Aorta (tissue), 5 donors: ENCODE results near the gene NET1. TPM values are rescaled to one million over a fixed set of nuclear protein-coding genes. Genes with fewer than 3 reads are reported as not detected.

Source experiments
- ATAC-seq: fragments of 200-7000 bp; cut with Tn5 transposase; one replicate; pipeline ENCODE4 v1.9.1; 2022; ENCODE audit warnings: moderate library complexity; ENCODE audit not compliant: low FRiP score
- DNase-seq, 2 donors: peaks; one replicate each; pipeline ENCODE4 v3.0.0-alpha.2; 2020
- H3K27ac ChIP-seq, 2 donors: one replicate each; pipeline ENCODE4 v1.5.1; 2013; ENCODE audit warnings: low read length in 2 of 2, mild to moderate bottlenecking in 2 of 2, moderate library complexity in 2 of 2, control low read depth in 1 of 2, inconsistent platforms in 1 of 2, low read depth in 1 of 2
- H3K27me3 ChIP-seq, 2 donors: one replicate each; pipeline ENCODE4 v1.6.1; 2013; ENCODE audit warnings: control low read depth in 1 of 2, low read length in 1 of 2, mild to moderate bottlenecking in 1 of 2, moderate library complexity in 1 of 2; ENCODE audit not compliant: insufficient read depth in 2 of 2, control insufficient read depth in 1 of 2
- H3K36me3 ChIP-seq, 2 donors: one replicate each; pipeline ENCODE4 v1.6.1; 2013; ENCODE audit warnings: control low read depth in 1 of 2, low read length in 1 of 2, mild to moderate bottlenecking in 1 of 2; ENCODE audit not compliant: insufficient read depth in 2 of 2, control insufficient read depth in 1 of 2
- H3K4me1 ChIP-seq, 2 donors: one replicate each; pipeline ENCODE4 v1.6.1; 2013; ENCODE audit warnings: low read length in 2 of 2, control low read depth in 1 of 2, mild to moderate bottlenecking in 1 of 2, moderate library complexity in 1 of 2; ENCODE audit not compliant: insufficient read depth in 2 of 2, control insufficient read depth in 1 of 2
- H3K4me3 ChIP-seq, 2 donors: one replicate each; pipeline ENCODE4 v1.5.1; 2013; ENCODE audit warnings: low read length in 2 of 2, control low read depth in 1 of 2, mild to moderate bottlenecking in 1 of 2
- H3K9me3 ChIP-seq: one replicate; pipeline ENCODE4 v1.6.1; 2013; ENCODE audit warnings: mild to moderate bottlenecking, low read length; ENCODE audit not compliant: control insufficient read depth
- WGBS, 2 donors: extraction: QIAGEN DNeasy Blood & Tissue Kit; methylation state at CpG; one replicate each; pipeline ENCODE4 v1.1.7; 2013; 5-methylcytosine and 5-hydroxymethylcytosine counted together
- intact Hi-C, 2 donors: fragments of 100-400 bp; cut with DNase I; formaldehyde crosslinking; loops; one replicate each; pipeline versions ENCODE4 v1.14.2 to v1.15.0; 2022
- polyA plus RNA-seq, 2 donors: library from polyadenylated mRNA; stranded (reverse); fragments of 200-250 nt; gene quantifications; one replicate each; pipeline ENCODE4 v1.2.3, GENCODE V29; 2013
- total RNA-seq, 2 donors: library from RNA; stranded (reverse); fragmentation: NEBNext Ultra II Directional; extraction: Animal tissue kit (Norgen Biotek cat#: 25700); gene quantifications; one replicate each; pipeline ENCODE4 v1.2.1, GENCODE V29; 2021
- donor health status: healthy with polysubstance abuse.
- donor health status: Bipolar disorder and iron deficiency.
- donor health status: DM: no; HTN: no; CAD: no.
- donor health status: DM: no; HTN: no; CAD: no.
- donor health status: DM: yes; HTN: yes; CAD: no.

The NET1 gene
- total and polyA plus RNA-seq, 4 donors: 76.2 to 451 (median 253) TPM

DNA sequence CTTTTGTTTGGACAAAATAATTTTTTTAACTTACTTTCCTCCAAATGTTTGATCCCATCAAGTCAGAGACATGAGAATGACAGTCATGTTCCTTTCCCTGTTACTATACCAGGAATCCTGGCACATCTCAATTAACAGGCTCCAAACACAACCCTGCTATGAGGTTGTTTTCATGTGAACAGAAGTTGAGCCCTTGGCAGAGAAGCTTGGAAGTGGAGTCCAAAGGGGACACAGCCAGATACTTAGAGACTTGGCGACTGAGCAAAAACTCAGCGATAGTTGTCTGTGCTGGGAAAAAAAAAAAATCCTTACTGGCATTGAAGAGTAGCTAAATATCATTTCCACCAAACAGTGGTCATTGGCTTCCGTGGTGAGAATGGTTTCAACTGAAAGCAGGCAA lies 20.6 kb upstream of the NET1 start:
- intact Hi-C loops: no loop called here
- no peaks in the 10 kb centered on the region for H3K4me1 ChIP-seq
- no peak overlapping the region for H3K27ac ChIP-seq
- no peaks in the 10 kb centered on the region for H3K36me3 ChIP-seq
- WGBS, 2 donors: 41 to 53% methylated on average over 3 of the region's 3 CpGs
- ATAC-seq (no peak), DNase-seq (no peak)
- no peak overlapping the region for H3K4me3 ChIP-seq
- no peaks in the 10 kb centered on the region for H3K9me3 ChIP-seq
- H3K27me3 ChIP-seq: no peaks in the 10 kb centered on the region

- intact Hi-C loops: no loop called here
- Histone ChIP-seq H3K27ac (no peak overlapping the region), H3K4me3 (no peak overlapping the region), H3K36me3 (no peaks in the 10 kb centered on the region), H3K9me3 (no peaks in the 10 kb centered on the region), H3K27me3 (no peaks in the 10 kb centered on the region), H3K4me1 (no peaks in the 10 kb centered on the region)
- ATAC-seq: no peak
- no peak for DNase-seq
- 95 to 97% methylated on average over 14 of the region's 14 CpGs for WGBS, 2 donors
Observed at GRCh38 chr10:5393529-5393928, 18.8 kb upstream of the NET1 start.

- ATAC-seq: no peak
- no peaks in the 10 kb centered on the region for H3K27me3 ChIP-seq
- H3K27ac ChIP-seq: no peak overlapping the region
- DNase-seq: no peak
- H3K4me1 ChIP-seq: no peaks in the 10 kb centered on the region
- no peak overlapping the region for H3K4me3 ChIP-seq
- H3K9me3 ChIP-seq: no peaks in the 10 kb centered on the region
- intact Hi-C loops: no loop called here
- 89 to 92% methylated on average over 18 of the region's 18 CpGs for WGBS, 2 donors
- H3K36me3 ChIP-seq: no peaks in the 10 kb centered on the region
Observed at GRCh38 chr10:5395168-5395567, 17.2 kb upstream of the NET1 start.

GRCh38 chr10:5396556-5397300 lies 15.6 kb upstream of the NET1 start:
- ATAC-seq: no peak
- H3K27me3 ChIP-seq: no peaks in the 10 kb centered on the region

DNA sequence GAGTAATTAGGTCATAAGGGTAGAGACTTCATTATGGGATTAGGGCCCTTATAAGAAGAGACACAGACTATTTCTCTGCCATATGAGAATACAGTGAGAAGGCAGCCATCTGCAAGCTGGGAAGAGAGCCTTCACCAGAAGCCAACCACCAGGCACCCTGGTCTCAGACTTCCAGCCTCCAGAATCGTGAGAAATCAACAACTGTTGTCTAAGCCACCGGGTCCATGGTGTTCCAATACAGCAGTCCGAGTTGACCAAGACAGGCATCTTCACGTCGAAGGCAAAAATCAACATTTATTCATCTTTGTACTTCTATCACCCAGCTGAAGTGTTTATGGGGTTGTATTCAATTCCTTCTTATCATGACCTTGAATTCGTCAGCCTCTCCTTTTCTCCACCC lies 13.0 kb upstream of the NET1 start:
- 77 to 84% methylated on average over 6 of the region's 6 CpGs for WGBS, 2 donors

More at GRCh38 chr10:5396556-5397300, 15.6 kb upstream of the NET1 start:
- WGBS, 2 donors: 78 to 80% methylated on average over 12 of the region's 12 CpGs
- DNase-seq: no peak
- H3K4me1 ChIP-seq: no peaks in the 10 kb centered on the region
- intact Hi-C loops: no loop called here
- no peak overlapping the region for H3K27ac ChIP-seq
- H3K4me3 ChIP-seq: no peak overlapping the region
- H3K9me3 ChIP-seq: no peaks in the 10 kb centered on the region
- no peaks in the 10 kb centered on the region for H3K36me3 ChIP-seq

DNA sequence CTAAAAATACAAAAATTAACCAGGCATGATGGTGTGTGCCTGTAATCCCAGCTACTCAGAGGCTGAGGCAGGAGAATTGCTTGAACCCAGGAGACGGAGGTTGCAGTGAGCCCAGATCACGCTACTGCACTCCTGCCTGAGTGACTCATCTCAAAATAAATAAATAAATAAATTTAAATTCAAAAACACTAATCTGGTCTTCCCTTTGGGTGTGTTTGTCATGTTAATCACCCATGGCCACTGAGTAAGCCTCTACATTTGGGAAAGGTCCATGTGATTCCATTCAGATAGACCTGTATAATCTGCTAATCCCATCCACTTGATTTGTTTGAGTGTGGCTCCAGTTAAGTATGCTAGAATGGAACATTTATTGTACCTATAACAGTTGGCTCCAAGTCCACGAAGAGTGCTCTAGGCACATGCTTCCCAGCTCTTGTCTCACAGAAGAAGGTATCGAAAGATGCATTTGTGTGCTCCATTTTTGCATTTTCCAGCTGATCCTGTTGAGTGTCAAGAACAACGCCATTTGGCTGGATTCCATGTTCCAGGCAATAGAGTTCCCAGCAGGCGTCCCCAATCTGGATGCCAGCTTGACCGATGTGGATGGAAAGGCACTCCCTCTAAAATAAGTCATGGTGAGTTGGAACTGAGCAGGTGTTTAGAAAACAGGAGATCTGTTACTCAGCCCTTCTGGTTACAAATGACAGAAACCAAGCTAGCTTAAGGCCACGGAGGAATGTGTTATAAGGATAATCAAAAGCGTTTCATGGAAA lies 11.7 kb upstream of the NET1 start:
- intact Hi-C loops: no loop called here
- H3K4me3 ChIP-seq: no peak overlapping the region
- 84 to 87% methylated on average over 9 of the region's 9 CpGs for WGBS, 2 donors
- ATAC-seq: no peak
- H3K4me1 ChIP-seq: no peaks in the 10 kb centered on the region
- no peak overlapping the region for H3K27ac ChIP-seq
- no peak for DNase-seq
- no peaks in the 10 kb centered on the region for H3K36me3 ChIP-seq
- H3K27me3 ChIP-seq: no peaks in the 10 kb centered on the region
- H3K9me3 ChIP-seq: no peaks in the 10 kb centered on the region

More for the DNA sequence above, 13.0 kb upstream of the NET1 start:
- H3K4me3 ChIP-seq: no peak overlapping the region
- H3K9me3 ChIP-seq: no peaks in the 10 kb centered on the region
- H3K27ac ChIP-seq: no peak overlapping the region
- no peak for ATAC-seq
- H3K36me3 ChIP-seq: no peaks in the 10 kb centered on the region
- intact Hi-C loops: no loop called here
- no peaks in the 10 kb centered on the region for H3K27me3 ChIP-seq
- H3K4me1 ChIP-seq: no peaks in the 10 kb centered on the region
- no peak for DNase-seq

GRCh38 chr10:5402798-5403197 lies 9.6 kb upstream of the NET1 start:
- no peak overlapping the region for H3K4me3 ChIP-seq
- 90 to 92% methylated on average over 3 of the region's 3 CpGs for WGBS, 2 donors
- H3K27ac ChIP-seq: no peak overlapping the region
- H3K36me3 ChIP-seq: no peaks in the 10 kb centered on the region
- no peaks in the 10 kb centered on the region for H3K9me3 ChIP-seq
- DNase-seq: no peak
- intact Hi-C loops: no loop called here
- no peaks in the 10 kb centered on the region for H3K27me3 ChIP-seq
- H3K4me1 ChIP-seq: no peaks in the 10 kb centered on the region
- no peak for ATAC-seq

DNA sequence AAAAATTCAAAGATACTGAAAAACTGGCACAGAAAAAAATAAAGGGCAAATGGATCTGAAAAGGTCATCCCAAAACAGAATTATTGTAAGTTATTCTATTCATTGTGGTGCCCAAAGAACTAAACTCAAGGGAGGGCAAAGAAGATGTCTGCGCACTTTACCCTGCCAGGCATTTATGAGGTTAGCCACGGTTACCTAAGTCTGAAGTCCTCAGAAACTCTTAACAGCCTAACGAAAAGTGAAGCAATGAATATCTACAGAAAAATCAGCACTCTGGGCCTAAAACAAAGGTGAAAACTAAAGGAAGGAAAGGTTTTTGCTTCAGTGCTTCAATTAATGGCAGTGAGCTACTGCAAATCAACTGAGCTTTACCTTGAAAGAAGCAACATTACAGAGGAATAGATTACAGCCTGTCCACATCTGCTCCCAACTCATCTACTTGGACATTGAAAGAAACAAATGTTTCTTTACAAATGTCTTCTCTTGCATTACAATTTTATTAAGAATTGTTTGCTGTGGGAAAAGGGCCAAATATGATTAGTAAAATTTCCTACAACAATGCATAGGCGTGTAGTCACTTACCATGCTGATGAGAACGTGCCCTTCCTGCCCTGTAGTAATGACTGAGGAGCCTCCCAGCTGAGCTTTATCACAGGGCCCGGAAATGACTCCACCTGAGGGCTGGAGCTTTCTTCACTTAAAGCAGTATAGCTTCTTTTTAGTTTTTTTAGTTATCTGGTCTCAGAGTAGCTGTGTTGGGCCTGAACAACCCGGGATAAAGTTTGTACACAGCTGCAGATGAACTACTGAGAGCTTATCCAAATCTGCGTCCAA lies 7.9 kb upstream of the NET1 start, which contains the start of gene TUBAL3:
Gene TUBAL3 (minus strand): TSS at position 621 of the 834 bp plus-strand sequence. CDS start 36 bp downstream, at position 585.
- H3K27me3 ChIP-seq: no peaks in the 10 kb centered on the region
- ATAC-seq (no peak), DNase-seq (no peak)
- H3K27ac ChIP-seq: no peak within 1 kb of the TSS
- H3K9me3 ChIP-seq: no peaks in the 10 kb centered on the region
- no peak within 1 kb of the TSS for H3K4me3 ChIP-seq
- intact Hi-C loops: no loop called here
- no peaks in the 10 kb centered on the region for H3K4me1 ChIP-seq
- 84 to 89% methylated on average over 8 of the region's 8 CpGs for WGBS, 2 donors
- no peaks in the 10 kb centered on the region for H3K36me3 ChIP-seq
